KMS-11 (cell line): ENCODE measurements around the gene ADAMTS17.
"Not testable (repeated sequence)": the region's sequence is repeated elsewhere in the genome, so short reads cannot be mapped to it uniquely, and the experiment has no call there.

Source experiments
- H2AFZ ChIP-seq: fragments of 200-600 bp; sonication (generic); 2 replicates; pipeline ENCODE4 v1.6.1; 2016; ENCODE audit warnings: antibody characterized with exemption, mixed run types, low read depth
- H3K27ac ChIP-seq: fragments of 200-600 bp; sonication (generic); 2 replicates; pipeline ENCODE4 v1.6.1; 2016; ENCODE audit warnings: mild to moderate bottlenecking, mixed run types
- H3K27me3 ChIP-seq: fragments of 200-600 bp; sonication (generic); 2 replicates; pipeline ENCODE4 v1.6.1; 2017; ENCODE audit warnings: mild to moderate bottlenecking, low read depth, mixed run types, moderate library complexity; ENCODE audit not compliant: insufficient read depth
- H3K36me3 ChIP-seq: fragments of 200-600 bp; sonication (generic); 2 replicates; pipeline ENCODE4 v1.6.1; 2017; ENCODE audit warnings: mild to moderate bottlenecking, mixed run types; ENCODE audit not compliant: insufficient read depth
- H3K4me1 ChIP-seq: fragments of 200-600 bp; sonication (generic); 2 replicates; pipeline ENCODE4 v1.6.1; 2016; ENCODE audit warnings: mild to moderate bottlenecking, low read depth, mixed run types; ENCODE audit not compliant: poor library complexity, severe bottlenecking
- H3K4me2 ChIP-seq: fragments of 200-600 bp; sonication (generic); 2 replicates; pipeline ENCODE4 v1.7.0; 2016; ENCODE audit warnings: mild to moderate bottlenecking, mixed run types
- H3K4me3 ChIP-seq: fragments of 200-600 bp; sonication (generic); IDR thresholded peaks from 2 replicates; pipeline ENCODE4 v1.6.1; 2017; ENCODE audit warnings: low read depth, low read length, mixed read lengths; ENCODE audit not compliant: insufficient read depth
- H3K79me2 ChIP-seq: fragments of 200-600 bp; sonication (generic); 2 replicates; pipeline ENCODE4 v1.6.1; 2016; ENCODE audit warnings: low read depth, mixed run types; ENCODE audit not compliant: insufficient read depth
- H3K9ac ChIP-seq: fragments of 200-600 bp; sonication (generic); 2 replicates; pipeline ENCODE4 v1.6.1; 2016; ENCODE audit warnings: mild to moderate bottlenecking, mixed run types
- H4K20me1 ChIP-seq: fragments of 200-600 bp; sonication (generic); 2 replicates; pipeline ENCODE4 v1.6.1; 2016; ENCODE audit warnings: mild to moderate bottlenecking, mixed run types; ENCODE audit not compliant: insufficient read depth
- TF ChIP-seq, protein P1 (sequence below): fragments of 200-600 bp; sonication (generic); conservative IDR thresholded peaks from 2 replicates; pipeline ENCODE4 v1.6.1; 2017; ENCODE audit warnings: low read depth, mild to moderate bottlenecking, antibody characterized with exemption, low read length, moderate library complexity, mixed read lengths

Gene ADAMTS17

GRCh38 chr15:99929266-99929665 is 412.5 kb downstream of the ADAMTS17 start:
- Histone ChIP-seq H3K4me2 (peak overlapping the region; percentile 94), H3K4me3 (no peak overlapping the region), H3K9ac (peak overlapping the region; percentile 41; the same call in 1 of the 2 replicates), H3K27me3 (no peaks in the 10 kb centered on the region), H4K20me1 (no peaks in the 10 kb centered on the region), H3K4me1 (peaks cover 9% of the 10 kb centered on the region), H3K36me3 (no peaks in the 10 kb centered on the region), H3K79me2 (no peaks in the 10 kb centered on the region), H2AFZ (peak overlapping the region; percentile 95), H3K27ac (no peak overlapping the region)
- TF ChIP-seq, protein P1, sequence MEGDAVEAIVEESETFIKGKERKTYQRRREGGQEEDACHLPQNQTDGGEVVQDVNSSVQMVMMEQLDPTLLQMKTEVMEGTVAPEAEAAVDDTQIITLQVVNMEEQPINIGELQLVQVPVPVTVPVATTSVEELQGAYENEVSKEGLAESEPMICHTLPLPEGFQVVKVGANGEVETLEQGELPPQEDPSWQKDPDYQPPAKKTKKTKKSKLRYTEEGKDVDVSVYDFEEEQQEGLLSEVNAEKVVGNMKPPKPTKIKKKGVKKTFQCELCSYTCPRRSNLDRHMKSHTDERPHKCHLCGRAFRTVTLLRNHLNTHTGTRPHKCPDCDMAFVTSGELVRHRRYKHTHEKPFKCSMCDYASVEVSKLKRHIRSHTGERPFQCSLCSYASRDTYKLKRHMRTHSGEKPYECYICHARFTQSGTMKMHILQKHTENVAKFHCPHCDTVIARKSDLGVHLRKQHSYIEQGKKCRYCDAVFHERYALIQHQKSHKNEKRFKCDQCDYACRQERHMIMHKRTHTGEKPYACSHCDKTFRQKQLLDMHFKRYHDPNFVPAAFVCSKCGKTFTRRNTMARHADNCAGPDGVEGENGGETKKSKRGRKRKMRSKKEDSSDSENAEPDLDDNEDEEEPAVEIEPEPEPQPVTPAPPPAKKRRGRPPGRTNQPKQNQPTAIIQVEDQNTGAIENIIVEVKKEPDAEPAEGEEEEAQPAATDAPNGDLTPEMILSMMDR: no peak

DNA sequence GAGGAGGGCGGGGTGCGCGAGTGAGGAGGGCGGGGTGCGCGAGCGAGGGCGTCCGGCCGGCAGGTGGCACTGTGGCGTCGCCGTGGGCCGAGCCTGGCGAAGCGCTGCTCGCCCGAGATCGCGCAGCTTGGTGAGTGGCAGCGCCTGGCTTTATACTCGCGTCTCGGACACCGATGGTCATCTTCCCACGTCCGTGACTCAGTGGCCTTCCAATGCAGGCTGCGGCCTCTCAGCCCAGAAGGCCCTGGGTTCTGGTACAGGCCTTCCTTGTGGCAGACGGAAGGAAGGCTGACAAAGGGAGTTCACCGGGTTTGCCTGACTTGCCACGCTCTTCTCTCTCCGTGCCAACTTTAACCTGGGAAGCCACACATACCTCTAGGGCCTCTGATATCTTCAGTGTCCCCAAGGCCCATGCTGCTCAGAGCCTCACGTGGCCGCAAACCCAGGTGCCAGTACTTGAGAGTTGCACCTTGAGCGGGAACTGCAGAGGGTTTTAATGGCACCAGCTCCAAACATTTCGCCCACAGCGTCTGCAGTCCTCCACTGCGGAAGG is 413.3 kb downstream of the ADAMTS17 start:
- Histone ChIP-seq H4K20me1 (no peaks in the 10 kb centered on the region), H2AFZ (peak overlapping the region; percentile 95), H3K36me3 (no peaks in the 10 kb centered on the region), H3K27me3 (no peaks in the 10 kb centered on the region), H3K9ac (peak overlapping the region; percentile 41; the same call in 1 of the 2 replicates), H3K27ac (peak overlapping the region; percentile 47; the same call in 1 of the 2 replicates), H3K4me1 (peaks cover 9% of the 10 kb centered on the region), H3K79me2 (no peaks in the 10 kb centered on the region), H3K4me3 (no peak overlapping the region), H3K4me2 (peak overlapping the region; percentile 94)
- TF ChIP-seq, protein P1: peak; percentile 28; the same call in 1 of the 2 replicates

DNA sequence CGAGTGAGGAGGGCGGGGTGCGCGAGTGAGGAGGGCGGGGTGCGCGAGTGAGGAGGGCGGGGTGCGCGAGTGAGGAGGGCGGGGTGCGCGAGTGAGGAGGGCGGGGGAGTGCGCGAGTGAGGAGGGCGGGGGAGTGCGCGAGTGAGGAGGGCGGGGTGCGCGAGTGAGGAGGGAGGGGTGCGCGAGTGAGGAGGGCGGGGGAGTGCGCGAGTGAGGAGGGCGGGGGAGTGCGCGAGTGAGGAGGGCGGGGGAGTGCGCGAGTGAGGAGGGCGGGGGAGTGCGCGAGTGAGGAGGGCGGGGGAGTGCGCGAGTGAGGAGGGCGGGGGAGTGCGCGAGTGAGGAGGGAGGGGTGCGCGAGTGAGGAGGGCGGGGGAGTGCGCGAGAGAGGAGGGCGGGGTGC is 415.2 kb downstream of the ADAMTS17 start:
- not testable (repeated sequence) for H3K36me3 ChIP-seq, H2AFZ ChIP-seq, H3K4me2 ChIP-seq, H3K27me3 ChIP-seq, H3K4me1 ChIP-seq, H3K79me2 ChIP-seq, H3K4me3 ChIP-seq, H4K20me1 ChIP-seq, H3K9ac ChIP-seq, H3K27ac ChIP-seq

GRCh38 chr15:99925661-99926461 is 415.9 kb downstream of the ADAMTS17 start:
- H3K4me2 ChIP-seq: peak overlapping the region; percentile 50
- no peaks in the 10 kb centered on the region for H3K79me2 ChIP-seq
- H3K36me3 ChIP-seq: no peaks in the 10 kb centered on the region
- peak overlapping the region; percentile 89 for H2AFZ ChIP-seq
- H3K27me3 ChIP-seq: no peaks in the 10 kb centered on the region
- no peak overlapping the region for H3K4me3 ChIP-seq
- H3K27ac ChIP-seq: no peak overlapping the region
- TF ChIP-seq, protein P1: no peak
- H4K20me1 ChIP-seq: no peaks in the 10 kb centered on the region
- H3K4me1 ChIP-seq: peaks cover 9% of the 10 kb centered on the region
- H3K9ac ChIP-seq: no peak overlapping the region

GRCh38 chr15:99923711-99924110 is 418.1 kb downstream of the ADAMTS17 start:
- H3K4me1 ChIP-seq: peaks cover under 1% of the 10 kb centered on the region
- H3K36me3 ChIP-seq: no peaks in the 10 kb centered on the region
- H3K4me2 ChIP-seq: no peak overlapping the region
- no peaks in the 10 kb centered on the region for H3K27me3 ChIP-seq
- H4K20me1 ChIP-seq: no peaks in the 10 kb centered on the region
- no peak overlapping the region for H3K9ac ChIP-seq
- TF ChIP-seq, protein P1: no peak
- no peak overlapping the region for H3K27ac ChIP-seq
- no peak overlapping the region for H2AFZ ChIP-seq
- H3K4me3 ChIP-seq: no peak overlapping the region
- no peaks in the 10 kb centered on the region for H3K79me2 ChIP-seq
